H9 (cell line): ENCODE data around the gene PPIF. TPM values are rescaled to one million over a fixed set of nuclear protein-coding genes. Genes with fewer than 3 reads are reported as not detected.

ENCODE experiments used
- DNase-seq: peaks from one replicate; pipeline ENCODE4 v3.0.0-alpha.2; 2017
- H2AFZ ChIP-seq: one replicate; pipeline ENCODE4 v1.6.1; 2013; ENCODE audit warnings: mild to moderate bottlenecking, low read length, control low read depth, moderate library complexity
- H2AK5ac ChIP-seq: 2 replicates; pipeline ENCODE4 v1.6.1; 2013; ENCODE audit warnings: low read length, control low read depth, mixed read lengths; ENCODE audit not compliant: insufficient read length
- H2BK120ac ChIP-seq: one replicate; pipeline ENCODE4 v1.6.1; 2013; ENCODE audit warnings: low read depth, mild to moderate bottlenecking, low read length, control low read depth, inconsistent platforms; ENCODE audit not compliant: poor library complexity, severe bottlenecking
- H2BK12ac ChIP-seq: 2 replicates; pipeline ENCODE4 v1.6.1; 2013; ENCODE audit warnings: low read length, control low read depth, mixed read lengths, low read depth; ENCODE audit not compliant: insufficient read length
- H2BK15ac ChIP-seq: 2 replicates; pipeline ENCODE4 v1.6.1; 2013; ENCODE audit warnings: low read depth, low read length, control low read depth
- H2BK20ac ChIP-seq: one replicate; pipeline ENCODE4 v1.6.1; 2013; ENCODE audit warnings: low read depth, mild to moderate bottlenecking, low read length, control low read depth, inconsistent platforms; ENCODE audit not compliant: poor library complexity, severe bottlenecking
- H2BK5ac ChIP-seq: 2 replicates; pipeline ENCODE4 v1.6.1; 2013; ENCODE audit warnings: low read length, control low read depth, mixed read lengths; ENCODE audit not compliant: insufficient read length
- H3K14ac ChIP-seq: 2 replicates; pipeline ENCODE4 v1.6.1; 2013; ENCODE audit warnings: low read length, control low read depth; ENCODE audit not compliant: insufficient read depth
- H3K18ac ChIP-seq: 2 replicates; pipeline ENCODE4 v1.6.1; 2013; ENCODE audit warnings: low read depth, mild to moderate bottlenecking, mixed read lengths, low read length, control low read depth; ENCODE audit not compliant: insufficient read length
- H3K23ac ChIP-seq: 2 replicates; pipeline ENCODE4 v1.6.1; 2013; ENCODE audit warnings: low read length, control low read depth, mixed read lengths, low read depth; ENCODE audit not compliant: insufficient read length
- H3K23me2 ChIP-seq: 2 replicates; pipeline ENCODE4 v1.6.1; 2013; ENCODE audit warnings: low read depth, mild to moderate bottlenecking, mixed read lengths, low read length, control low read depth; ENCODE audit not compliant: insufficient read length, poor library complexity, severe bottlenecking
- H3K27ac ChIP-seq: 2 replicates; pipeline ENCODE4 v1.5.1; 2013; ENCODE audit warnings: low read length, control low read depth, mixed read lengths, low read depth; ENCODE audit not compliant: insufficient read length
- H3K27me3 ChIP-seq: 2 replicates; pipeline ENCODE4 v1.6.1; 2013; ENCODE audit warnings: low read length, control low read depth, inconsistent platforms; ENCODE audit not compliant: insufficient read depth
- H3K4ac ChIP-seq: 2 replicates; pipeline ENCODE4 v1.6.1; 2013; ENCODE audit warnings: low read depth, mild to moderate bottlenecking, control low read depth, inconsistent platforms, low read length, moderate library complexity
- H3K4me1 ChIP-seq: 2 replicates; pipeline ENCODE4 v1.6.1; 2013; ENCODE audit warnings: low read length, control low read depth, inconsistent platforms; ENCODE audit not compliant: insufficient read depth
- H3K4me2 ChIP-seq: 2 replicates; pipeline ENCODE4 v1.6.1; 2013; ENCODE audit warnings: low read length, control low read depth, mixed read lengths; ENCODE audit not compliant: insufficient read length, insufficient read depth
- H3K56ac ChIP-seq: 2 replicates; pipeline ENCODE4 v1.6.1; 2013; ENCODE audit warnings: low read depth, mild to moderate bottlenecking, mixed read lengths, low read length, control low read depth; ENCODE audit not compliant: insufficient read length
- H3K79me1 ChIP-seq: 2 replicates; pipeline ENCODE4 v1.6.1; 2013; ENCODE audit warnings: low read depth, mild to moderate bottlenecking, moderate library complexity, low read length, control low read depth, inconsistent platforms; ENCODE audit not compliant: insufficient read depth, poor library complexity, severe bottlenecking
- H3K79me2 ChIP-seq: 2 replicates; pipeline ENCODE4 v1.6.1; 2013; ENCODE audit warnings: low read length, control low read depth, inconsistent platforms; ENCODE audit not compliant: insufficient read depth
- H3K9ac ChIP-seq: 2 replicates; pipeline ENCODE4 v1.6.1; 2013; ENCODE audit warnings: low read length, control low read depth, mixed read lengths; ENCODE audit not compliant: insufficient read length; ENCODE audit errors: extremely low read depth
- H3K9me3 ChIP-seq: one replicate; pipeline ENCODE4 v1.6.1; 2013; ENCODE audit warnings: low read depth, low read length, inconsistent platforms; ENCODE audit not compliant: control insufficient read depth
- H3T11ph ChIP-seq: one replicate; pipeline ENCODE4 v1.6.1; 2013; ENCODE audit warnings: mild to moderate bottlenecking, low read length, control low read depth, inconsistent platforms
- H4K20me1 ChIP-seq: one replicate; pipeline ENCODE4 v1.6.1; 2013; ENCODE audit not compliant: control insufficient read depth, insufficient read length, insufficient read depth
- H4K5ac ChIP-seq: 2 replicates; pipeline ENCODE4 v1.6.1; 2013; ENCODE audit warnings: low read depth, mild to moderate bottlenecking, mixed read lengths, low read length, control low read depth; ENCODE audit not compliant: insufficient read length
- H4K8ac ChIP-seq: replicated peaks from 2 replicates; pipeline ENCODE4 v1.6.1; 2013; ENCODE audit warnings: low read length, control low read depth, mixed read lengths, low read depth; ENCODE audit not compliant: insufficient read length
- H4K91ac ChIP-seq: 2 replicates; pipeline ENCODE4 v1.6.1; 2013; ENCODE audit warnings: low read depth, mild to moderate bottlenecking, moderate library complexity, mixed read lengths, low read length, control low read depth; ENCODE audit not compliant: insufficient read length
- H3K27ac Mint-ChIP-seq, 3 experiments: 2 replicates in 2 of 3; 3 replicates in 1 of 3; pipeline ENCODE4 v1.8.0; 2020 to 2021; ENCODE audit warnings: mixed read lengths in 3 of 3, mild to moderate bottlenecking in 1 of 3, moderate library complexity in 1 of 3
- H3K27me3 Mint-ChIP-seq: 2 replicates; pipeline ENCODE4 v1.8.0; 2021; ENCODE audit warnings: low read depth, mild to moderate bottlenecking, moderate library complexity, mixed read lengths
- H3K36me3 Mint-ChIP-seq, 3 experiments: 2 replicates in 2 of 3; 3 replicates in 1 of 3; pipeline ENCODE4 v1.8.0; 2020 to 2021; ENCODE audit warnings: low read depth in 3 of 3, mixed read lengths in 3 of 3; ENCODE audit not compliant: insufficient read depth in 1 of 3
- H3K4me1 Mint-ChIP-seq, 2 experiments: 2 replicates each; pipeline ENCODE4 v1.8.0; 2020; ENCODE audit warnings: mixed read lengths in 2 of 2
- H3K4me3 Mint-ChIP-seq, 2 experiments: 2 replicates in 1 of 2; 3 replicates in 1 of 2; pipeline ENCODE4 v1.8.0; 2020 to 2021; ENCODE audit warnings: mild to moderate bottlenecking in 2 of 2, mixed read lengths in 2 of 2, moderate library complexity in 1 of 2
- H3K9me3 Mint-ChIP-seq, 2 experiments: 2 replicates in 1 of 2; 3 replicates in 1 of 2; pipeline ENCODE4 v1.8.0; 2020; ENCODE audit warnings: mild to moderate bottlenecking in 2 of 2, mixed read lengths in 2 of 2, moderate library complexity in 1 of 2
- WGBS: extraction: QIAGEN DNeasy Blood & Tissue Kit; methylation state at CpG from one replicate; pipeline ENCODE4 v1.1.7; 2013; ENCODE audit warnings: missing lambda C conversion rate, low lambda C conversion rate, mixed read lengths; ENCODE audit not compliant: insufficient read length; ENCODE audit errors: extremely low coverage; 5-methylcytosine and 5-hydroxymethylcytosine counted together
- total RNA-seq: library from RNA; stranded (reverse); gene quantifications from 2 replicates; pipeline ENCODE4 v1.2.1, GENCODE V29; 2021
- TF ChIP-seq, protein P1 (sequence below): fragments of 200-600 bp; sonication (generic); conservative IDR thresholded peaks from 3 replicates; pipeline ENCODE4 v1.8.0; 2021; ENCODE audit warnings: antibody characterized with exemption, mild to moderate bottlenecking

PPIF gene
- total RNA-seq, 1 experiment from 2014 or later: 79.7 TPM

DNA sequence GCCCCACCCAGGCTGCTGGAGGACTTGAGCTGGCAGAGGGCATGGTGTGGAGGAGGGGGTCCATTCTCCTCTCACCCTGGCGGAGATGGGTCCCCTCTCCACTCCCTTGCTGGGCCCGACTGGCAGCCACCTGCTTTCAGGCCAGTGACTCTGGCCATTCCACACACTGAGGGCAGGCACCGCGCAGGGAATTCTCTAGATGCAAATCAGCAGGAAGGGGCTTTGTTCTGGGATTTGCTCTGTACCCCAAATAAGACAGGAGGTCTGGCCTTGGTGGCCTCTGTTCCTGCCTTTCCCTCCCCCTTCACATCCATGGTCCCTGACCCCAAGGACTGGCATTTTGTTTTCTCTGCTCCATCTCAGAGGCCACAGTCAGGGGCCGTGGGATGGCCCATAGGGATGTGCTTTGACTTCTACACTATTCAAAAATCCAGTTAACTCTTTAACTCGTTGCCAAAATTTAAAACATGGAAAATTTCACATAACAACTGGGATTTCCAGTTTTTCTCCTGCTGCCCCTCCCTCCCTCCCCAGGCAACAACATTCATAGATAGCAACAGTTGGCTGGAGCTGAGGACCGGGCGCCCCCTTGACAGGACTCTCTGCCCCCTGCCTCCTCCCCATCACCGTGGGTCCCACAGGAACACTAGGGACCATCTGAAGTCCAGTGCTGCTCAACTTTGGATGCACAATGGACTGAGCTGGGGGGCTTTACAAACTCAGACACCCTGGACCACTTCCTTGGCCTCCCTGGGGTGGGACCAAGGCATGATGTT, 33.9 kb downstream of the PPIF start:
- H3K56ac ChIP-seq: no peak overlapping the region
- H3K4me2 ChIP-seq: no peak overlapping the region
- no peaks in the 10 kb centered on the region for H3K27me3 ChIP-seq
- peak; percentile 26 for DNase-seq
- 0 out of 2 replicates have a peak overlapping the region, but pooled peaks have one; percentile 21 for H3K14ac ChIP-seq
- peaks cover 2% of the 10 kb centered on the region; the same call in 1 of the 2 replicates for H3K27me3 Mint-ChIP-seq
- H3K79me2 ChIP-seq: no peaks in the 10 kb centered on the region
- no peak overlapping the region for H4K5ac ChIP-seq
- no CpG with 5 or more reads among the region's 9 CpGs for WGBS
- no peak overlapping the region for H3K4me3 Mint-ChIP-seq
- no peak overlapping the region for H2BK20ac ChIP-seq
- H3K36me3 Mint-ChIP-seq: no peaks in the 10 kb centered on the region; a peak in 1 of 7 replicates
- no peaks in the 10 kb centered on the region for H3K9me3 Mint-ChIP-seq
- H3K27ac Mint-ChIP-seq: no peak overlapping the region; a peak in 1 of 7 replicates
- H3K79me1 ChIP-seq: no peaks in the 10 kb centered on the region
- no peak overlapping the region for H3T11ph ChIP-seq
- H3K4ac ChIP-seq: no peak overlapping the region
- no peak overlapping the region for H2BK120ac ChIP-seq
- H2AFZ ChIP-seq: no peak overlapping the region
- H2AK5ac ChIP-seq: no peak overlapping the region
- peaks cover 5 to 9% of the 10 kb centered on the region in 2 experiments; a peak in 3 of 4 replicates for H3K4me1 Mint-ChIP-seq
- no peaks in the 10 kb centered on the region for H3K23me2 ChIP-seq
- no peaks in the 10 kb centered on the region for H4K20me1 ChIP-seq
- no peak overlapping the region for H2BK15ac ChIP-seq
- H3K9ac ChIP-seq: no peak overlapping the region
- H3K9me3 ChIP-seq: no peaks in the 10 kb centered on the region
- H3K18ac ChIP-seq: no peak overlapping the region
- no peak overlapping the region for H3K27ac ChIP-seq
- H2BK12ac ChIP-seq: no peak overlapping the region
- TF ChIP-seq, protein P1, sequence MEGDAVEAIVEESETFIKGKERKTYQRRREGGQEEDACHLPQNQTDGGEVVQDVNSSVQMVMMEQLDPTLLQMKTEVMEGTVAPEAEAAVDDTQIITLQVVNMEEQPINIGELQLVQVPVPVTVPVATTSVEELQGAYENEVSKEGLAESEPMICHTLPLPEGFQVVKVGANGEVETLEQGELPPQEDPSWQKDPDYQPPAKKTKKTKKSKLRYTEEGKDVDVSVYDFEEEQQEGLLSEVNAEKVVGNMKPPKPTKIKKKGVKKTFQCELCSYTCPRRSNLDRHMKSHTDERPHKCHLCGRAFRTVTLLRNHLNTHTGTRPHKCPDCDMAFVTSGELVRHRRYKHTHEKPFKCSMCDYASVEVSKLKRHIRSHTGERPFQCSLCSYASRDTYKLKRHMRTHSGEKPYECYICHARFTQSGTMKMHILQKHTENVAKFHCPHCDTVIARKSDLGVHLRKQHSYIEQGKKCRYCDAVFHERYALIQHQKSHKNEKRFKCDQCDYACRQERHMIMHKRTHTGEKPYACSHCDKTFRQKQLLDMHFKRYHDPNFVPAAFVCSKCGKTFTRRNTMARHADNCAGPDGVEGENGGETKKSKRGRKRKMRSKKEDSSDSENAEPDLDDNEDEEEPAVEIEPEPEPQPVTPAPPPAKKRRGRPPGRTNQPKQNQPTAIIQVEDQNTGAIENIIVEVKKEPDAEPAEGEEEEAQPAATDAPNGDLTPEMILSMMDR: no peak
- no peaks in the 10 kb centered on the region for H3K4me1 ChIP-seq
- no peak overlapping the region for H4K8ac ChIP-seq
- H3K23ac ChIP-seq: no peak overlapping the region
- no peak overlapping the region for H4K91ac ChIP-seq
- H2BK5ac ChIP-seq: no peak overlapping the region
